ENCODE measurements around the gene TRIP4. TPM values are rescaled to one million over a fixed set of nuclear protein-coding genes. Genes with fewer than 3 reads are reported as not detected.
"Not testable (repeated sequence)": the region's sequence is repeated elsewhere in the genome, so short reads cannot be mapped to it uniquely, and the experiment has no call there.

The TRIP4 gene
- total RNA-seq, 1 donor from 2014 or later, result 26.8 TPM

GRCh38 chr15:64344651-64345294, 42.9 kb upstream of the TRIP4 start:
- no peak for TF ChIP-seq CTCF (IDR thresholded peaks at IDR 0.05)
- H3K27me3 Mint-ChIP-seq (ENCODE audit: unreplicated experiment), result no peaks in the 10 kb centered on the region
- H3K9me3 Mint-ChIP-seq (ENCODE audit: unreplicated experiment), result no peaks in the 10 kb centered on the region
- no peak overlapping the region for H3K27ac Mint-ChIP-seq (ENCODE audit: unreplicated experiment)
- H3K36me3 Mint-ChIP-seq (ENCODE audit: unreplicated experiment), result peaks cover 7% of the 10 kb centered on the region
- H3K4me1 Mint-ChIP-seq (ENCODE audit: unreplicated experiment), result peaks cover 29% of the 10 kb centered on the region
- H3K4me3 Mint-ChIP-seq (ENCODE audit: unreplicated experiment), result no peak overlapping the region
- no peak for DNase-seq (ENCODE audit: extremely low spot score, unreplicated experiment)

- DNase-seq (ENCODE audit: extremely low spot score, unreplicated experiment); H3K36me3 Mint-ChIP-seq (ENCODE audit: unreplicated experiment); H3K9me3 Mint-ChIP-seq (ENCODE audit: unreplicated experiment); H3K27ac Mint-ChIP-seq (ENCODE audit: unreplicated experiment); H3K4me3 Mint-ChIP-seq (ENCODE audit: unreplicated experiment); H3K27me3 Mint-ChIP-seq (ENCODE audit: unreplicated experiment): not testable (repeated sequence)
- H3K4me1 Mint-ChIP-seq (ENCODE audit: unreplicated experiment), result peaks cover 33% of the 10 kb centered on the region
Measured at GRCh38 chr15:64346242-64346641, 41.4 kb upstream of the TRIP4 start.

- DNase-seq (ENCODE audit: extremely low spot score, unreplicated experiment), result no peak
- H3K27ac Mint-ChIP-seq (ENCODE audit: unreplicated experiment), result no peak overlapping the region
- no peak for TF ChIP-seq CTCF (IDR thresholded peaks at IDR 0.05)
- H3K27me3 Mint-ChIP-seq (ENCODE audit: unreplicated experiment), result no peaks in the 10 kb centered on the region
- H3K4me3 Mint-ChIP-seq (ENCODE audit: unreplicated experiment), result no peak overlapping the region
- H3K36me3 Mint-ChIP-seq (ENCODE audit: unreplicated experiment), result peaks cover 4% of the 10 kb centered on the region
- H3K4me1 Mint-ChIP-seq (ENCODE audit: unreplicated experiment), result peaks cover 29% of the 10 kb centered on the region
- H3K9me3 Mint-ChIP-seq (ENCODE audit: unreplicated experiment), result no peaks in the 10 kb centered on the region
Measured at GRCh38 chr15:64348455-64348854, 39.2 kb upstream of the TRIP4 start.

- Mint-ChIP-seq H3K4me1 (ENCODE audit: unreplicated experiment) (peaks cover 24% of the 10 kb centered on the region), H3K36me3 (ENCODE audit: unreplicated experiment) (peaks cover 4% of the 10 kb centered on the region), H3K4me3 (ENCODE audit: unreplicated experiment) (no peak overlapping the region), H3K9me3 (ENCODE audit: unreplicated experiment) (no peaks in the 10 kb centered on the region), H3K27me3 (ENCODE audit: unreplicated experiment) (no peaks in the 10 kb centered on the region), H3K27ac (ENCODE audit: unreplicated experiment) (no peak overlapping the region)
- TF ChIP-seq CTCF (IDR thresholded peaks at IDR 0.05), result no peak
- no peak for DNase-seq (ENCODE audit: extremely low spot score, unreplicated experiment)
Measured at GRCh38 chr15:64349375-64349774, 38.3 kb upstream of the TRIP4 start.

- H3K9me3 Mint-ChIP-seq (ENCODE audit: unreplicated experiment), result no peaks in the 10 kb centered on the region
- DNase-seq (ENCODE audit: extremely low spot score, unreplicated experiment), result no peak
- no peak overlapping the region for H3K27ac Mint-ChIP-seq (ENCODE audit: unreplicated experiment)
- peaks cover 22% of the 10 kb centered on the region for H3K4me1 Mint-ChIP-seq (ENCODE audit: unreplicated experiment)
- no peak for TF ChIP-seq CTCF (IDR thresholded peaks at IDR 0.05)
- H3K4me3 Mint-ChIP-seq (ENCODE audit: unreplicated experiment), result no peak overlapping the region
- H3K27me3 Mint-ChIP-seq (ENCODE audit: unreplicated experiment), result no peaks in the 10 kb centered on the region
- peaks cover 4% of the 10 kb centered on the region for H3K36me3 Mint-ChIP-seq (ENCODE audit: unreplicated experiment)
Measured at GRCh38 chr15:64351265-64351664, 36.4 kb upstream of the TRIP4 start.

Data from osteocyte (in vitro differentiated cells).